Daoy (cell line): ENCODE data around the gene PAM16. TPM values are rescaled to one million over a fixed set of nuclear protein-coding genes. Genes with fewer than 3 reads are reported as not detected.
"Not testable (repeated sequence)": the region's sequence is repeated elsewhere in the genome, so short reads cannot be mapped to it uniquely, and the experiment has no call there.

Source experiments
- DNase-seq: peaks from one replicate; pipeline ENCODE4 v3.0.0-alpha.2; 2015; ENCODE audit warnings: low read depth
- total RNA-seq: library from RNA; depleted of rRNA; stranded (reverse); fragments of >200 nt; shearing (Covaris generic); gene quantifications from 2 replicates; pipeline ENCODE4 v1.2.3, GENCODE V29; 2014

Gene PAM16
- total RNA-seq, 1 experiment from 2014 or later: 71.8 TPM

DNA sequence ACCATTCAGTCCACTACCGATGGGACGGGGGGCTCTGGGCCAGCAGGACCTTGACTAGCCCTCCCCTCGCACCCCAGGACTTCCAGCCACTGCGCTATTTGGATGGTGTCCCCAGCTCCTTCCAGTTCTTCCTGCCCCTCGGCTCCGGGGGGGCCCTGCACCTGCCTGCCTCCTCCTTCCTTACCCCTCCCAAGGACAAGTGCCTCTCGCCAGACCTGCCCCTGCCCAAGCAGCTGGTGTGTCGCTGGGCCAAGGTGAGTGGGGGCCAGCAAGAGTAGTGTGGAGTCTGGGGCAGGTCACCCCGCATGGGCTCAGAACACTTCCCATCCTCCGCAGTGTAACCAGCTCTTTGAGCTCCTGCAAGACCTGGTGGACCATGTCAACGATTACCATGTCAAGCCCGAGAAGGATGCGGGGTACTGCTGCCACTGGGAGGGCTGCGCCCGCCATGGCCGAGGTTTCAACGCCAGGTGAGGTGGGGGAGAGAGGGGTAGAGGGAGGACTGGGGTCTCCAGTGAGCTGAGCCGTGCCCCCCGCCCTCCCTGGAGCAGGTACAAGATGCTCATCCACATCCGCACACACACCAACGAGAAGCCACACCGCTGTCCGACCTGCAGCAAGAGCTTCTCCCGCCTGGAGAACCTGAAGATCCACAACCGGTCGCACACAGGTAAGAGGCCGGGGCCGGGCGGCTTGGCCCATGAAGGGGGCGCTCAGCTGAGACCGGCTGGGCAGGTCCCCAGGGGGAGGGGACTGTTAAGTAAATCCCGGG lies 16.2 kb downstream of the PAM16 start:
- DNase-seq: no peak

DNA sequence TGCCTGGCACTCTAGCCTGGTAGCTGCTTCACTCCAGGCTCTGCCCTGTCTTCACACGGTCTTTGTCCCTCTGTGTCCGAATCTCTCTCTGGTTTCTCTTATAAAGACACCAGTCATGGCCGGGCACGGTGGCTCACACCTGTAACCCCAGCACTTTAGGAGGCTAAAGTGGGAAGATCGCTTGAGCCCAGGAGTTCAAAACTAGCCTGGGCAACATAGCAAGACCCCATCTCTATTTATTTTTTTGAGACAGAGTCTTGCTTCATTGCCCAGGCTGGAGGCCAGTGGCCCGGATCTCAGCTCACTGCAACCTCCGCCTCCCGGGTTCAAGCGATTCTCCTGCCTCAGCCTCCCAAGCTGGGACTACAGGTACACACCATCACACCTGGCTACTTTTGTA lies 17.4 kb downstream of the PAM16 start:
- DNase-seq: not testable (repeated sequence)

DNA sequence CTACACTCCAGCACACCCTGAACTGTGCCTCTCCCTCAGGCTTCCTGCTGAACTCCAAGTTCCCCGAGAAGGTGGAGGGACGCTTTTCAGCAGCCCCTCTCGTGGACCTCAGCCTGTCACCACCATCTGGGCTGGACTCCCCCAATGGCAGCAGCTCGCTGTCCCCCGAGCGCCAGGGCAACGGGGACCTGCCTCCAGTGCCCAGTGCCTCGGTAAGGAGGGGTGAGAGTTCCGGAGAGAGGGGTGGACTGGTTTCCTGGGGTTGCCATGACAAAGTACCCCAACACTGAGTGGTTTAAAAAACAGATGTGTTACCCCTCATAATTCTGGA lies 17.8 kb downstream of the PAM16 start:
- DNase-seq: no peak

DNA sequence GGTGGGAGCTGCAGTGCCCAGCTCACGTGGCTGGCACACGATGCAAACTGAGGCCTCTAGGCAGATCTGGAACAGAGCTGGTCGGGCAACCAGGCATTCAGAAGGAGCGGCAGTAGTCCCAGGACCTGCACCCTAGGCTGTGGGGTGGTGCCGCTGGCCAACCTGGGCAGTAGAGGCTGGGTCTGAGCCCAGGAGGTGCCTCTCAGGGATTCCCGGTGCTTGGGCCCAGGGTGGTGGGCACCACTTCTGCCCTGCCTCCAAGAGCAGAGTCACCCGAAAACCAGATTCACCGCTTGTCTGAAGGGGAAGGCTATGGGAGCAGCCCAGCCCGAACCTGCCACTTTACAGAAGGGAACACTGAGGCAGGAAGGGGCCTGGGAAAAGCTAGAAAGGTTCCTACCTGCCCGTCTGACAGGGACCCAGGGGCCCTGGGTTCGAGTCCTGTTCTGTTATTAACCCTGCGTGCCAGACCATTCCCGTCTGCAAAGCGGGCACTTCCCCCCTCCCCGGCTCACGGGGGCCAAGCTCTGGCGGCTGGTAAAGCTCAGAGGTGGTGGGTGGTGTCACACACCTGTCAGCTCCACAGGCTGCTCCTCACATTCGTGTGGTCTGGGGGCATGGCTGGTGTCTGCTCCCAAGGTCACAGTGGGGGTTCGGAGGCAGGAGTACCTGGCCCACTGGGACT lies 18.4 kb downstream of the PAM16 start:
- DNase-seq: no peak

DNA sequence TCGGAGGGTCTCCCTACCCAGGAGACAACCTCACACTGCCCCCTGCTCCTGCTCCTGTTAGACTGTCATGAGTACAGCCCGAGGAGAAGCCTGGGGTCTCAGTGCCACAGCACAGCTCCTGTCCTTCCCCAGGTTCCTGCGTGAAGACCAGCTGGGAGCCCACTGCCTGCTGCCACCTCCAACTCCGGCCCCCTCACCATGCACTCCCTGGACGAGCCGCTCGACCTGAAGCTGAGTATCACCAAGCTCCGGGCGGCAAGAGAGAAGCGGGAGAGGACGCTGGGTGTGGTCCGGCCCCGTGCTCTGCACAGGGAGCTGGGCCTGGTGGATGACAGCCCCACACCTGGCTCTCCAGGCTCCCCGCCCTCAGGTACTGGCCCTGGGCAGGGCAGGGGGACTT lies 19.0 kb downstream of the PAM16 start:
- DNase-seq: no peak

DNA sequence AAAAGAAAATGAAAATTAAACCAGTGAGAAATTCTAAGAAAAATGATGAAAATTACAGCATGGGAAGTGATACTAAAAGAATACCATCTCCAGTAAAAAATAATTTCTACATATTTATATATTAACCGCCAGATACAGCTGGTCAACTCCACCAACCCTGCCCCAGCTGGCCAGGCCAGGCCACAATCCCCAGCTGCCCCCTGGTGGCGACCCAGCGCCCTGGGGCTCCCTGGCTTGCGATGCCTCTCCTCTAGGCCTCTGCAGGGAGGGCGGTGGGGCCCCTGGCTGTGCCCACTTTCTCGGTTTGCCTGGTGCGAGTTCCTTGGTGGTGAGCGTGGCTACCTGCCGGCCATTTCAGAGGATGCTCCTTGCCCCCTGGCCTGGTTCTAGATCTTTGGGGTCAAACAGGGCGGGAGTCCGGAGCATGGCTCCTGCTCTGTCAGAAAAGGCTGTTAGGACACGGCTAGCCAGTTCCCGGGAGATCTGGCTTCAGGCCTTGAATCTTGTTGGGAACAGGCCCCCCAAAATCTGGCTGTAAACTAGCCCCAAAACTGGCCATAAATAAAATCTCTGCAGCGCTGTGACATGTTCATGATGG lies 20.7 kb downstream of the PAM16 start:
- DNase-seq: peak; percentile 72

DNA sequence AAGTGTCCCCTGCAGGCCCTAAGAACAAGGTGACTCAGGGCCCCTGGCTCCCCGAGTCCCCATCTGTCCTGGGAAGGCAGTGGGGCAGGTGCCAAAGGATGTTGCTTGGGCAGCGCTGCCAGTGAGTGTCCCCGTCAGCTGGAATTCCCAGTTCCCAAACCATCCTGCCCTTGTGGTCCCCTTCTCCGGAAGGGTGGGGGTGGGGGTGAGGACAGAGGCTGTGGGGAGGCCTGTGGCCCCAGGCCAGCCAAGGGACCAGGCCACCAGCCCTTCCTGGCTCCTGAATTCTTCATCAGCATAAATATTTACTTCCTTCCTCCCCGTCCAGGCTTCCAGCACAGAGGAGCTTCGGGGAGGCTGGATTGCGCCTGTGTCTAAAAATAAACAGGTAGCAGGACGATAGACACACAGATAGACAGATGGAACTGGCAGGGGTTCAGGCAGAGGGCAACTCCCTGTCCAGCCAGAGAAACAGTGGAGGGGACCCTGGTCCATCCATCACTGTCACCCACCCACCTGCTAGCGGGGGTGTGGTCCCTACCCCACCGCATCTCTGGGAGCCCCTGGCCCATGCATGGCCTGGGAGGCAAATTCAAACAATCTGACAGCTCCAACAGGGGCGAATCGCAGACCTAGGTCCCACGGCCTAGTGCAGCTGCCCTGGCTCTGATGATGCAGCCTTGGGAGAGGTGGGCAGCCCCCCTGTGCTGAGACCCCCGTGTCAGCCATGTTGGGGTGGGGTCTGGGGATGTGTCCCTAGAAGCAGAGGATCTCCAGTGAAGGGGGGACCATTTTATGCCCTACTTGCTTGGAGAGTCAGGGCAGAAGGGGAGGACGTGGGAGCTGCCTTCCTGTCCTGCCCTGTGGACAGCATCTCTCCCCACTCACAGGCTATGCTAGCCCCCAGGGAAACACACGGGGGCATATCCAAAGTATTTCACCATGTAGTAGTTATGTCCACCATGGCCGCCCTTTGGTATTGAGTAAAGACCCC lies 22.0 kb downstream of the PAM16 start:
- DNase-seq: no peak

DNA sequence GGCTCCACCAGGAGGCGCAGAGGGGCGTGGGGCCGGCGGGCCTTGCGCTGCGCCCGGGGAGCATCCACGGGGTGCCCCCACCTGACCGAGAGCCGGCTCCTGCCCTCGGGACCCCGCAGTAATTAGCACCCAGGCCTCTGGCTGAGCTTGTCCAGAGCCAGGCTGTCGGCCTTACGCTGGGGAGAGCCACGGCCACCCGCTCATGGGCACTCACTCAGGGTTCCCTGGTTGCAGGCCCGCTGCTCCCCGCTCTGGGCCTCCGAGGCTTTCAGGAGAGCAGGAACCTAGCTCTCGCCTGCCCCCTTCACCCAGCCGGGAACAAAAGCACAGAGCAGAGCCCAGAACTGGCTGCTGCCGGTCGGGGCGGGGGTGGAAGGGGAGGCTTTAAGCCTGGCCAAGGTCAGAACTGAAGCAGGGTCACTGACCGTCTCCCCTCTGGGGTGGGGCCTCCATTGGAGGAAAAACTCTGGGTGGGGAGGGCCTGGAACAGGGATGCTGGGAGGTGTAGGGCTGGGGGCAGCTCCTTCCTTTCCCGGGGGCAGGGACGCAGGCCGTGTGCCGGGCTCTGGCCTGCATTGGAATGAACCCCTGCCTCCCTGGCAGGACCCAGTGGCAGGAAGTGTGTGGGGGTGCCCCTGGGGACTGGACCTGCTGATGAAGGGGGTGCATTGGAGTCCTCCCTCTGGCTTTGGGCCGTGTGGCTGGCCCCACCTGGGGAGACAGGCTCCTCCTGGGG lies 22.9 kb downstream of the PAM16 start:
- peak; percentile 76 for DNase-seq

DNA sequence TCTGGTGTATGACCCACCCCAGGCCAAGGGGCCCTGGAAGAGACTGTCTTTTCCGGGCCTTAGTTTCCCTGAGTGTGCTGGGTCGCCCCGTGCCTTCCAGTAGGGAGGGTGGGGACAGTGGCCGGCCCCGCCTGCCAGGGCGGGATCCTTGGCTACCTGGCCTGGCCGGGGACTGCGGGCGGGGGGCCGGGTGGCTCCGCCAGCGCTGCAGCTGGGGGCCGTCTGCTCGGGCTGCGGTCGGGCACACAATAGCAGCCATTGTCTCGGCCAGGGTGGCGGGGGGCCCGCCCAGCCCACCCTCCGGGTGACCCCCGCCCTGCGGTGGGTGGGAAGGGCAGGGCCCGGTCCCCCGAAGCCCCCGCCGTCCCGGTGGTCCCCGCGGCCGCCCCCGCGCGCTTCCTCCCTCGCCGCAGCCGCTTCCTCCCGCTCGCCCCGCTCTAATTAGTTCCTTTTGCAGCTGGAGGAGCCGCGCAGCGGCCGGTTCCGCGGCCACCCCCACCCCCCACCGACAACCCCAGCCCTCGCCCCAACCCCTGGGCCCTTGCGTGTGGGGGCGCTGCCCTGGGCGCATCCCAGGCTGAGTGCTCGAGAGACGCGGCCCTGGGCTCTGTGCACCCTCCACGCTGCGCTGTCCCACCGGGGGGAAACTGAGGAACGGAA lies 23.6 kb downstream of the PAM16 start:
- no peak for DNase-seq

DNA sequence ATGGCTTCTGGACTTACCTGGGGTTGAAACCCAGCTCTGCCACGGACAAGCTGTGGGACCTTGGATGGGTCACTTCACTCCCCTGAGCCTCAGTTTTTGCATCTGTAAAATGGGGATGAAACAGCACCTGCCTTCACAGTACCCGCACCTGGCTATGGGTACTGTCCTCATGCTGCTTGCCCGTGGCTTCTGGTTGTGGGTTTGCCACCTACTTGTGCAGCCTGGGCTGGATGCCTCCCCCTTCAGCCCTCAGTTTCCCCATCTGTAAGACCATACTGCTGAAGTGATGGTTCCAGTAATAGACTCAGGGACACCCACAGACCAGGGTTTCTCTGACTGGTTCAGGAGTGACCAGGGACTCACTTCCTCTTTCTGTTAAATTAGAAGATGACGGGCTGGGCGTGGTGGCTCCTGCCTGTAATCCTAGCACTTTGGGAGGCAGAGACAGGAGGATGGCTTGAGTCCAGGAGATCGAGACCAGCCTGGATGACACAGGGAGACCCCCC lies 25.8 kb downstream of the PAM16 start:
- no peak for DNase-seq

DNA sequence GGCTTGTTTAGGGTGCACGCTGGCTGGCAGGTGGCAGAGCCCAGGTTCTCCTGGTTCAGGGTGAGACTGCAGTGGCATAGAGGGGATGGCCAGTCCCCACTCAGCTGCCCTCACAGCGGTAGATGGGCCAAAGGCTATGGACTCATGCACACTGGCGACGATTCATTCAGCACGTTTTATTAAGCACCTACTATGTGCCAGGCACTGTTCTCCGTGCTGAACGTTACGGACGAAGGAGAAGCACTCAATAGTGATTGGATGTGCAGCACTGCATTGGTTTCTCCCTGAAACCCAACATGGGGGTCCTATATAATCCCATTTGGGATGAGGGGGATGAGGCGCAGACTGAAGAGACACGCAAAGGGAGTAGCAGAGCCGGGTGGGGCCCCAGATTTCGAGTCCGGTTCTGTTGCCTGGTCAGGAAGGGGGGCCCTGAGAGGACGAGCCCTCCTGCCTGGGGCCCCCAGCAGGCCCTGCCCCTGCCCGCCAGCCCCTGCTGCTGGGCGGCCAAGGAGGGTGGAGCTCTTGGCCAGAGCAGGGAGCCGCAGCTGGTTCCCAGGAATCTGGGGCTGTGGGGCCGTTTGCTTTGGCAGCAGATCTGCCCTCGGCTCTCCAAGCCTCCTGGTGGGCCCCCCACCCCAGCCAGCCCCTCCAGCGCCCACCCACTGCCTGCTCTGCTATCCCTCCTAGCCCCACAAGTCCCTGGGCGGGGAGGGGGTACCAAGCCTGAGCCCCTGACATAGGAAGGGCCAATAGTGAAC lies 26.4 kb downstream of the PAM16 start:
- no peak for DNase-seq

DNA sequence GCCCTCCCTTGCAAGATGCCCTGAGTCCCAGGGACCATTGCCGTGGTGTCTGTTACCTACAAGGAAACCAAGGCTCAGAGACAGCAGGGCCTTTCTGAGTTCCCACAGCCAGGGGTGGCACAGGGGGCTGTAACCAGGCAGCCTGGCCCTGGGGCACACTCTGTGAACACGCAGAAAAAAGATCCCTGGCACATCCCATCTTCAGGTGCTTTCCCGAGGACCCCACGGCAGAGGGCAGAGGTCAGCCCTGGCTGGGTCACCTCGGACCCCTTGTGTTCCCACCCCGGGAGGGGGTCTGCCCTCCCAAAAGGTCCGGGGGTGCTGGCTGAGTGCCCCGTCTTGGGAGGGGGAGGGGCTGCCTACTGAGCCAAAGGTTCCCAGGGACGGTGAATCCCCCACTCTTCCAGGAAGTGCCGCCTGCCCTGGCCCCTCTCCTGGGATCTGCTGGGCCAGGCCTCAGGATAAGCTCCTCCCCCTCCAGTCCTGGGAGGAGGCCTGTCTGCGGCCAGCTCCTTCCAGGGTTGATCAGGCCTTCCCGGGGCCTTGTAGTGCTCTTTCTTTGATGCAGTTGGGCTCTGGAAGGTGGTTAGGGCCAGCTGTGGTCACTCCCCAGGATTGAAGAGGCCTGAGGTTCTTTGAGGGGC lies 27.2 kb downstream of the PAM16 start:
- DNase-seq: peak; percentile 54

DNA sequence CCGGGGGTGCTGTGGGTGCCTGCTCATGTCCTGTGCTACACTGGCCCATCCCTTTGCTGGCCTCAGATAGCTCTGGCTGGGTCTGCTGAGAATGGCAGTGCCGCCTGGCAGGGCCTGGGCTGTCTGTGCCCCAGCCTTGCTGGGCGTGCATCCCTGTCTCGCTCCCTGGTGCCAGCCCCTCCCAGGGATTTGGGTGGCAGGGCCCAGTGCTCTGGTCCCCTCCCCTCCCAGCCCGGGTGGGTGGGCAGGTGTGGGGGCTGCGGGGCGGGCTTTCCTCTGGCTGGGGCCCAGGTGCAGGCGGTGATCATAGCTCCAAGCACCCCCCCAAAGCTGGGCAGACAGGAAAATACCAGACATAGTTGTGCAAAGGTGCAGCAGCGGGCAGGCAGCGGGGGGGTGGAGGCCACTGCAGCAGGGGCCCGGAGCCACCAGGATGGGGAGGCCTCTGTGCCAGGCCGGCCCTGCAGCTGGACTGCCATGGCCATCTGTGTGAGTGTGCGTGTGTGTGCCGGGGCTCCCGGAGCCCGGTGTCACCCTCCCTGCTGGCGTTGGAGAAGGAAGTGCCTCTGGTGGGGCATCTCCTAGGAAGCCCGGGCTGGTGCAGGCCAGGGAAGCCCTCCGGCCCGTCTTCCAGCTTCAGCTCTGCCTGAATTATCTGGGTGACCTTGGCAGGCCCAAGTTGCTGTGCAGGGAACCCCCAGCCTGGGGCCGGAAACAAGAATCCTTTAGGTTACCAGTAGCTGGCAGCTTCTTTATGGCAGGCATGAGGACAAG lies 27.9 kb downstream of the PAM16 start:
- no peak for DNase-seq

DNA sequence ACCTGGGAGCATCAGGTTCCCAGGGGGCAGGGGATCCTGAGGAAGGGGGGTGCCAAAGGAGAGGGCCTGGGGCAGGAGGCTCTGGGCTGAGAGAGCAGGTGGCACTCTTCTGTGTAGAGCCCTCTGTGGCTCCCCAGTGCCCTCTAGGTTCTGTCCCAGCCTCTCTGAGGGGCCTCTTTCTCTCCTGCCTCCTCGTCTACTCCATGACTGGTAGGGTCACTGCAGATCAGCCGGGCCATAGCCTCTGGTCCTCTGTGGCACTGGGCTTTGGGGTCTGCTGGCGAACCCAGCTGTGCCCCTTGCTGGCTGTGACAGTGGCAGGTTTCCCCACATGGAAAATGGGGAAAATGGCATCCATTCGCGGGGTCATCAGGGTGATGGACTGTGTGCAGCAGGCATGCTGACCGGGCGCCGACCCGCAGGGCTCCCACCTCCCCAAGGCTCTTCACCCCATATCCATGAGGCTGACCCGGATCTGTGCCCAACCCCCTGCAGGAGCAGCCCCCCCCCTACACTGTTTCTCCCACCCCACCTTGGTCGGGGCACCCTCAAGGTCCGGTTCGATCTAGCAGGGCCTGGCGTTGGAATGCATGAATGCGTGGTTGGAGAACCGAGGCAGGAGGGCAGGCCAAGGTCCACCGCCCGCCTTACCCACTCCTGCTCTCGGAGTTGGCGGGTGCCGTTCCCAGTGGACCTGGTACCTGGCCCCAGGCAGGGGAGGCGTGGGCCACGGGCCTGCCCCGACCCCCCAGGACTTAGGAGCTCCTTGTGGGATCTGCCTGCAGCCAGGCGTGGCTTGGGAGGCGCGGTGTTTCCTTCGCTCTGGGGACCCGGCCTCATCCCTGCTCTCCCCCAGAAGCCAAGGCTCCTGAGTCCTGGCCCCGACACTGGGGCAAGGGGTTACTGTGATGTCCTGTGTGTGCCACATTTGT lies 28.7 kb downstream of the PAM16 start:
- no peak for DNase-seq

DNA sequence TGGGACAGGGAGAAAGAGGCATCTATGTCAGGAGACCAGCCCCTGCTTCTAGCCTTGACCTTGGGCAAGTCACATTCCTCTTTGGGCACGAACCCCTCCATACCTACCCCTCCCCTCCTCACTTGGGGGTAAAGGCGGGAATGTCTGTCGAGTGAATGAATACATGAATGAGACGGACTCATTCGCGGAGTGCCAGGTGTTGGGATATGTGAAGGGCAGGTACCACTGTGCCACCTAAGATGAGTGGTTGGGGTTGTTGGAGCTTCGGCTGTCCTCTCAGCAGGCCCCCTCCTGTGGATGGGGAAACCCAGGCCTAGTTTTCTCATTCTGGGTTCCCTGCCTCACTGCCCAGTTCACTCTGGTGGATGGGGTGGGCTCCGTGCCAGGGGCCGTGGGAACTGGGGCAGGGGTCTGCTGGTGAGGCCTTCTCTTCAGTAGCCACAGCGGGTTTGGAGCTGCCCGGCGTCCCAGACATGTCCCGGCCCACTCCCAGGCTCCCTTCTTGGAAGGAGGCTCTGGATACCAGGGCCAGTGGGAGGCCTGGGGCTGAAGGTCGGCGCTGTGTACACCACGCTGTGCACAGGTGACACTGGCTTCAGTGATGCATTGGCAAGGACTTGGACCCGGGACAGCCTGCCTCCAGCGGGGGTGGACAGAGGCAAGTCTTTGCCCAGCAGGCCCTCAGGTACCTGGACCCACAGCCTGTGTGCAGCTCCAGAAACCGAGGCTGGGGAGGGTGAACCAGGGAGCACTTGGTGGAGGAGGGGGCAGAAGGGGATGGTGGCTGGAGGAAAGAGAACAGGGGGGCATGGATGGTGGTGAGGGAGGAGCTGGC lies 29.6 kb downstream of the PAM16 start:
- no peak for DNase-seq

DNA sequence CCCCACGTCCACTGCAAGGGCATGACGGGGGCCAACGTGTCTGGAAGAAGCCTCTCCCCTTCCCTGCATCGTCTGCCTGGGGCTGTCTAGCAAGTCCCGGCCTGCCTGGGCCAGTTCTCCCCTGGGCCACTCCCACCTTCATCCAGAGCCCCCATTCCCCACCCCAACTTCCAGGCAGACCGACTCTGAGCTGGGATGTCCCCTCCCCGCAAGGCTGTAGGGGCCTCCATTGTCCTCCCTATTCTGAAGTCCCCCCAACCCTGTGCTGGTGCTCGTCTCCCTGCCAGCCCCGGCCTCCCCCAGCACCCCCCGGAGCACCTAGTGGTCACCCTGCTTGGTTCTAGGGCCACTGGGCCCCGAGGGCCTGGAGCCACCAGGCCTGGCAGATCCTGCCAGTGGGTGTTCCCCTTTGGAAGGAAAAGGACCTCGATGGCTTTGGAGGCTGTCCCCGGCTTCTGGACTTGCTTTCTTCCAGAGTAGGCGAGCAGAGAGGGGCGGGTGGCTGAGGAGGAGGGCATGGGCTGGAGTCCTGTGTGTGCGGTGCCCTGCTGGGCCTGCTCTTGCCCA lies 30.5 kb downstream of the PAM16 start:
- no peak for DNase-seq
